Smooth muscle cell (in vitro differentiated cells): ENCODE measurements around the gene DMC1. TPM values are rescaled to one million over a fixed set of nuclear protein-coding genes. Genes with fewer than 3 reads are reported as not detected.
"Not testable (repeated sequence)": the region's sequence is repeated elsewhere in the genome, so short reads cannot be mapped to it uniquely, and the experiment has no call there.

ENCODE experiments used
- DNase-seq: peaks from one replicate; lab custom pipeline; 2025; ENCODE audit not compliant: unreplicated experiment; lab: John Stamatoyannopoulos, UW
- H2AFZ ChIP-seq: fragments of 200-600 bp; sonication (generic); 2 replicates; pipeline ENCODE4 v1.6.0; 2016; ENCODE audit warnings: antibody characterized with exemption, low read depth, mild to moderate bottlenecking
- H3F3A ChIP-seq: fragments of 200-600 bp; sonication (generic); 2 replicates; pipeline ENCODE4 v1.6.0; 2017; ENCODE audit warnings: antibody characterized with exemption, low read depth
- H3K27ac ChIP-seq: fragments of 200-600 bp; sonication (generic); 2 replicates; pipeline ENCODE4 v1.5.1; 2016; ENCODE audit warnings: low read depth, mild to moderate bottlenecking
- H3K27me3 ChIP-seq: fragments of 200-600 bp; sonication (generic); 2 replicates; pipeline ENCODE4 v1.6.1; 2016; ENCODE audit warnings: low read depth, mild to moderate bottlenecking
- H3K36me3 ChIP-seq: fragments of 200-600 bp; sonication (generic); 2 replicates; pipeline ENCODE4 v1.5.1; 2016; ENCODE audit warnings: low read depth
- H3K4me1 ChIP-seq: fragments of 200-600 bp; sonication (generic); 2 replicates; pipeline ENCODE4 v1.5.1; 2016; ENCODE audit warnings: low read depth
- H3K4me2 ChIP-seq: fragments of 200-600 bp; sonication (generic); 2 replicates; pipeline ENCODE4 v1.6.0; 2016; ENCODE audit warnings: mild to moderate bottlenecking
- H3K4me3 ChIP-seq: fragments of 200-600 bp; sonication (generic); 2 replicates; pipeline ENCODE4 v1.5.1; 2016; ENCODE audit warnings: mild to moderate bottlenecking
- H3K79me2 ChIP-seq: fragments of 200-600 bp; sonication (generic); 2 replicates; pipeline ENCODE4 v1.6.0; 2016; ENCODE audit warnings: low read depth, mild to moderate bottlenecking
- H3K9ac ChIP-seq: fragments of 200-600 bp; sonication (generic); 2 replicates; pipeline ENCODE4 v1.6.0; 2016; ENCODE audit warnings: low read depth
- H3K9me3 ChIP-seq: fragments of 200-600 bp; sonication (generic); replicated peaks from 2 replicates; pipeline ENCODE4 v1.5.1; 2016; ENCODE audit warnings: low read depth
- H4K20me1 ChIP-seq: fragments of 200-600 bp; sonication (generic); 2 replicates; pipeline ENCODE4 v1.6.0; 2016; ENCODE audit warnings: low read depth
- WGBS: methylation state at CpG from one replicate; pipeline ENCODE4 v1.1.7; 2016; ENCODE audit warnings: low lambda C conversion rate; 5-methylcytosine and 5-hydroxymethylcytosine counted together
- polyA plus RNA-seq: library from polyadenylated mRNA; unstranded; fragments of >200 nt; fragmentation: Nextera tagmentation; extraction: Ambion mirVana; gene quantifications from 2 replicates; pipeline ENCODE4 v1.2.1, GENCODE V29; 2016
- total RNA-seq: library from RNA; depleted of rRNA; stranded (reverse); fragments of >200 nt; gene quantifications from 2 replicates; pipeline ENCODE4 v1.2.3, GENCODE V29; 2014
- TF ChIP-seq, protein P1 (sequence below): fragments of 200-600 bp; sonication (generic); IDR thresholded peaks from 2 replicates; pipeline ENCODE4 v1.5.1; 2017; ENCODE audit warnings: borderline replicate concordance, mild to moderate bottlenecking, antibody characterized with exemption; ENCODE audit not compliant: insufficient read depth, poor library complexity, severe bottlenecking

DMC1 gene
- total and polyA plus RNA-seq, 2 experiments from 2014 or later: 0.81 to 1.1 TPM

DNA sequence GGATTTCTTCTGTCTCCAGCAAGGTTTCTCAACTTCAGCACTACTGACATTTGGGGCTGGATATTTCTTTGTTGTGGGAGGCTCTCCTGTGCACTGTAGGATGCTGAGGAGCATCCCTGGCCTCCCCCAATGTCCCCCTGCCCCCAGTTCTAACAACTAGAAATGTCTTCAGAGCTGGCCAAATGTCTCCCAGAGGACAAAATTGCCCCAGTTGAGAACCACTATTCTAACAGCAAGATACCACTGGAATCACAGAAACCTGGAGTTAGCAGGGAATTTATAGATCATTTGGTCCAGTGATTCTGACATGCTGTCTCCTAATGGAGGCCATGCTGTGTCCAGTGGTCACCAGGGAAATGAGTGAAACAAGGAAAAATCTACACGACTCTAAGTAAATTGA, 32.2 kb upstream of the DMC1 start:
- Histone ChIP-seq H3K27ac (no peak overlapping the region), H3K4me1 (no peaks in the 10 kb centered on the region), H3K4me2 (no peak overlapping the region), H4K20me1 (no peaks in the 10 kb centered on the region), H3K36me3 (no peaks in the 10 kb centered on the region), H2AFZ (no peak overlapping the region), H3K9ac (no peak overlapping the region), H3K79me2 (no peaks in the 10 kb centered on the region), H3K27me3 (no peaks in the 10 kb centered on the region), H3K9me3 (no peaks in the 10 kb centered on the region), H3K4me3 (no peak overlapping the region), H3F3A (no peaks in the 10 kb centered on the region)
- 93% methylated on average over 1 of the region's 1 CpG for WGBS
- no peak for DNase-seq
- TF ChIP-seq, protein P1, sequence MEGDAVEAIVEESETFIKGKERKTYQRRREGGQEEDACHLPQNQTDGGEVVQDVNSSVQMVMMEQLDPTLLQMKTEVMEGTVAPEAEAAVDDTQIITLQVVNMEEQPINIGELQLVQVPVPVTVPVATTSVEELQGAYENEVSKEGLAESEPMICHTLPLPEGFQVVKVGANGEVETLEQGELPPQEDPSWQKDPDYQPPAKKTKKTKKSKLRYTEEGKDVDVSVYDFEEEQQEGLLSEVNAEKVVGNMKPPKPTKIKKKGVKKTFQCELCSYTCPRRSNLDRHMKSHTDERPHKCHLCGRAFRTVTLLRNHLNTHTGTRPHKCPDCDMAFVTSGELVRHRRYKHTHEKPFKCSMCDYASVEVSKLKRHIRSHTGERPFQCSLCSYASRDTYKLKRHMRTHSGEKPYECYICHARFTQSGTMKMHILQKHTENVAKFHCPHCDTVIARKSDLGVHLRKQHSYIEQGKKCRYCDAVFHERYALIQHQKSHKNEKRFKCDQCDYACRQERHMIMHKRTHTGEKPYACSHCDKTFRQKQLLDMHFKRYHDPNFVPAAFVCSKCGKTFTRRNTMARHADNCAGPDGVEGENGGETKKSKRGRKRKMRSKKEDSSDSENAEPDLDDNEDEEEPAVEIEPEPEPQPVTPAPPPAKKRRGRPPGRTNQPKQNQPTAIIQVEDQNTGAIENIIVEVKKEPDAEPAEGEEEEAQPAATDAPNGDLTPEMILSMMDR: no peak

DNA sequence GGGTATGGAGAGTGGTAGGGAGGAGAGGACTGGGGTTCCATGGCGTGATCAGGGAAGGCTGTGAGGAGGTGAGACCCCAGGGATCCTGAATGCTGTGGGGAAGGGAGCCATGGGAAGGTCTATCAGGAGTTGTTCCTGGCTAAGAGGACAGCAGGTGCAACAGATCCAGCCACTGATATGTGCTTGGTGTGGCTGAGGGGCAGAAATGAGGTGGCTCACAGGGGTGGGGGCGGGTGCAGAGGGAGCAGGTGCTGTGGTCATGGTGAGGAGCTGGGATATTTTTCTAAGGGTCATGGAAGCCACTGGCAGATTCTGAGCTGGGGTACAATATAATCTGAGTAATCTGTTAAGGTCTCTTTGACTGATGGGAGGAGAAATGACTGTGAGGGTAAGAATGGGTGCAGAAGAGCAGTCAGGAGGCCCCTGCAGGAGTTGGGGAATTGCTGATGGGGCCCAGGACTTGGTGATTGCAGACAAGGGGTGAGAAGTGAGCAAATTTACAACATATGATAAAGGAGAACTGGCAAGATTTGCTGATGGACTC, 31.3 kb upstream of the DMC1 start:
- Histone ChIP-seq H3K9ac (no peak overlapping the region), H3K4me3 (no peak overlapping the region), H3K4me1 (no peaks in the 10 kb centered on the region), H3F3A (no peaks in the 10 kb centered on the region), H4K20me1 (no peaks in the 10 kb centered on the region), H3K9me3 (no peaks in the 10 kb centered on the region), H3K27ac (no peak overlapping the region), H3K36me3 (no peaks in the 10 kb centered on the region), H3K4me2 (no peak overlapping the region), H3K27me3 (no peaks in the 10 kb centered on the region), H2AFZ (no peak overlapping the region), H3K79me2 (no peaks in the 10 kb centered on the region)
- 98% methylated on average over 2 of the region's 2 CpGs for WGBS
- DNase-seq: no peak
- TF ChIP-seq, protein P1: no peak

DNA sequence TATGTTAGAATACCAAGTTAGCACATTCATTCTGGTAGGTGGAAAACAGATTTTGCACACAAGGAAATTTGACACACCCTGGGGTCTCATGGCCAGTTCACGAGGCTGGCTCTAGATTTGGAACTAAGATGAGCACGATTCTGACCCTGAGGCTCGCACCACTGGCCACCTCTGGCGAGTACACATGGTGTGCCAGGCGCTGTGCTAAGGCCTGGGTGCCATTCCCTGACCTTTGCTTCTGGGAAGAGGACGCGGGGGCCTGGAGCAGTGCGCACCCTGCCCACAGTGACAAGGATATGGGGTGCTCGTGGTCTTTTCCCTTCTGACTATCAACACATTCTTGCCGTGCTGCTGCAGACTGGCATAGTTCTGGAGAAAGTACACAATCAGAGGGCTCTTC, 29.5 kb upstream of the DMC1 start:
- H3F3A ChIP-seq: no peaks in the 10 kb centered on the region
- no peak overlapping the region for H3K9ac ChIP-seq
- no peaks in the 10 kb centered on the region for H4K20me1 ChIP-seq
- no peaks in the 10 kb centered on the region for H3K9me3 ChIP-seq
- no peak overlapping the region for H2AFZ ChIP-seq
- H3K27me3 ChIP-seq: no peaks in the 10 kb centered on the region
- no peak for DNase-seq
- WGBS: 96% methylated on average over 10 of the region's 10 CpGs
- H3K4me2 ChIP-seq: no peak overlapping the region
- H3K36me3 ChIP-seq: no peaks in the 10 kb centered on the region
- no peak overlapping the region for H3K27ac ChIP-seq
- H3K4me1 ChIP-seq: no peaks in the 10 kb centered on the region
- H3K79me2 ChIP-seq: no peaks in the 10 kb centered on the region
- H3K4me3 ChIP-seq: no peak overlapping the region
- TF ChIP-seq, protein P1: no peak

DNA sequence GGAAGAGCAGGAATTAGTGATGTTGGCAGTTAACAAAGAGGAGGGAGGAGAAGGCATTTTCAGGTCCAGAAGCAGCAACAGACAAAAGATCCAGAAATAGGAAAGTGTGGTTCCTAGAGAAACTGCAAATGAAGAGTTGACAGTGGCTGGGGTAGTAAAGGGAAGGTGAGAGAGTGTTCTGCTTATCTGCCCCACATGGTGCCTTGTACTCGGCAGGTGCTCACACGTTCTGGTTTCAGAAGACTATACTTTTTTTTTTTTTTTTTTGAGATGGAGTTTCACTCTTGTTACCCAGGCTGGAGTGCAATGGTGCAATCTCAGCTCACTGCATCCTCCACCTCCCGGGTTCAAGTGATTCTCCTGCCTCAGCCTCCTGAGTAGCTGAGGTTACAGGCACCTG, 12.9 kb upstream of the DMC1 start:
- 92% methylated on average over 3 of the region's 3 CpGs for WGBS
- not testable (repeated sequence) for DNase-seq

More for the DNA sequence above, 12.9 kb upstream of the DMC1 start:
- H3K9ac ChIP-seq, H3K27ac ChIP-seq, H3K4me2 ChIP-seq, H2AFZ ChIP-seq, H3K79me2 ChIP-seq, H3K4me1 ChIP-seq, H3K4me3 ChIP-seq, H4K20me1 ChIP-seq, H3K9me3 ChIP-seq, H3K27me3 ChIP-seq, H3F3A ChIP-seq: not testable (repeated sequence)
- peaks cover 15% of the 10 kb centered on the region for H3K36me3 ChIP-seq
